ENCODE results near the gene ATP8A2.

DNA sequence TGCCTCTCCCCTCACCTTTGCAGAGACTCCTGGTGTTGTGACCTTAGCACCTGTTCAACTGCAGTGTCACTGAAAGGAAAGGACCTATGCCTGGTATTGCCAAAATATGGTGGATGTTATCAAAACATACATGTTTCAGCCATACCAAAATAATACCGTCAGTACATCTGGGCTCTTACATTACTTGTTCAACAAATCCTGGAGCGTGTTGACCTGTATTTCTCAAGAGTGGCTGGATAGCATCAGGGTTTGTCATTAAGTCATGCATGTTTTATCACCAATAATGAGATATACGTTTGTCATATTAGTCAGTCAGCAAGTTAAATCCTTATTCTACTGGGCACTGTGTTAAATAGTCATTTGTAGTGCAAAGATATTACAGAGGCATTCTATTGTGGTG is 389.3 kb downstream of the ATP8A2 start:
- TF ChIP-seq, protein P1, sequence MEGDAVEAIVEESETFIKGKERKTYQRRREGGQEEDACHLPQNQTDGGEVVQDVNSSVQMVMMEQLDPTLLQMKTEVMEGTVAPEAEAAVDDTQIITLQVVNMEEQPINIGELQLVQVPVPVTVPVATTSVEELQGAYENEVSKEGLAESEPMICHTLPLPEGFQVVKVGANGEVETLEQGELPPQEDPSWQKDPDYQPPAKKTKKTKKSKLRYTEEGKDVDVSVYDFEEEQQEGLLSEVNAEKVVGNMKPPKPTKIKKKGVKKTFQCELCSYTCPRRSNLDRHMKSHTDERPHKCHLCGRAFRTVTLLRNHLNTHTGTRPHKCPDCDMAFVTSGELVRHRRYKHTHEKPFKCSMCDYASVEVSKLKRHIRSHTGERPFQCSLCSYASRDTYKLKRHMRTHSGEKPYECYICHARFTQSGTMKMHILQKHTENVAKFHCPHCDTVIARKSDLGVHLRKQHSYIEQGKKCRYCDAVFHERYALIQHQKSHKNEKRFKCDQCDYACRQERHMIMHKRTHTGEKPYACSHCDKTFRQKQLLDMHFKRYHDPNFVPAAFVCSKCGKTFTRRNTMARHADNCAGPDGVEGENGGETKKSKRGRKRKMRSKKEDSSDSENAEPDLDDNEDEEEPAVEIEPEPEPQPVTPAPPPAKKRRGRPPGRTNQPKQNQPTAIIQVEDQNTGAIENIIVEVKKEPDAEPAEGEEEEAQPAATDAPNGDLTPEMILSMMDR (IDR thresholded peaks at IDR 0.05; ENCODE audit: insufficient read depth, low read depth, low read length) = no peak
- no peak for TF ChIP-seq EZH2 (IDR thresholded peaks at IDR 0.05; ENCODE audit: insufficient read depth, low read length)

All from astrocyte (in vitro differentiated cells and primary cell).